G401.6 (cell line): ENCODE measurements around the gene BRME1.
"Not testable (repeated sequence)": the region's sequence is repeated elsewhere in the genome, so short reads cannot be mapped to it uniquely, and the experiment has no call there.

Source experiments
- FAIRE-seq: peaks from 2 replicates; lab custom pipeline; 2012; peaks lifted over from hg19 to GRCh38; lab: Jason Lieb, UNC

Gene BRME1

DNA sequence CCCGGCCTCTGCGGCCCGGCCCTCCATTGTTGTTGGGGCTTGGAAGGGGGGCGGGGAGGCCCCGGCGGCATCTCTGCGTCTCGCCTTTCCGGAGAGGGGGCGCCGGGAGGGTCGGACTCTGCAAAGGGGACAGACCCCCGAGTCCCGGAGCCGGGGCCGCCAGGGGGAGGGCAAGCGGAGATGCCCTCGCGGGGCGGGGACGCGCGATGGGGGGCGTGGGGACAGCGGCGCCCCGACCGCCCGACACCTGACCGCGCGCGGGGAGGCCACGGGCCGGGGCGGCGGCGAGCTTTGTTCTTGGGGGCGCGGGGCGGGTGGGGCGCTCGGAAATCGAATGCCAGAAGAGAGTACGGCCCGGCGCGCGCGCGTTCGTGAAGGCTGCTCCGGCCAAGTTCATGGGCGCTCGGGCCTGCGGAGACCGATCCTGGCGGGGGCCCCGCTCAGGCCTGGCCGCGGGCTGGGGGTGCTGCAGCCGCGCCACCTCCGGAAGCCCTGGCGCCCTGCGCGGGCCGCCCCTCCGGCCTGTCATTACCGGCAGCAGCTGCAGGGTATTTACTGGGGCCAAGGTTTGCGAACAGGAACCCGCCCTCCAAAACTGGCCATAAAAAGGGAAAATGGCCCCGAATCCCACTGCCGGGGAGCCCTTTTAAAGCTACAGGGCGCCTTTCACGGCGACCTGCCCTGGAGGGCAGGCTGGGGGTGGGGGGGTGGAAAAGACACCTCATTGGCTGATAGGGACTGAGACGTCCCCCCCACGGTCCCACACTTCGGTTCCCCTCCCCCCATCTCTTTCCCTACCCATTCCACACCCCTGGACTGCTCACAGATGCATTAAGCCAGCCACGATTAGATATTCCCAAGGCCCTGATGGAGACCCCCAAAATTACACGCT is 40.1 kb downstream of the BRME1 start:
- no peak for FAIRE-seq

DNA sequence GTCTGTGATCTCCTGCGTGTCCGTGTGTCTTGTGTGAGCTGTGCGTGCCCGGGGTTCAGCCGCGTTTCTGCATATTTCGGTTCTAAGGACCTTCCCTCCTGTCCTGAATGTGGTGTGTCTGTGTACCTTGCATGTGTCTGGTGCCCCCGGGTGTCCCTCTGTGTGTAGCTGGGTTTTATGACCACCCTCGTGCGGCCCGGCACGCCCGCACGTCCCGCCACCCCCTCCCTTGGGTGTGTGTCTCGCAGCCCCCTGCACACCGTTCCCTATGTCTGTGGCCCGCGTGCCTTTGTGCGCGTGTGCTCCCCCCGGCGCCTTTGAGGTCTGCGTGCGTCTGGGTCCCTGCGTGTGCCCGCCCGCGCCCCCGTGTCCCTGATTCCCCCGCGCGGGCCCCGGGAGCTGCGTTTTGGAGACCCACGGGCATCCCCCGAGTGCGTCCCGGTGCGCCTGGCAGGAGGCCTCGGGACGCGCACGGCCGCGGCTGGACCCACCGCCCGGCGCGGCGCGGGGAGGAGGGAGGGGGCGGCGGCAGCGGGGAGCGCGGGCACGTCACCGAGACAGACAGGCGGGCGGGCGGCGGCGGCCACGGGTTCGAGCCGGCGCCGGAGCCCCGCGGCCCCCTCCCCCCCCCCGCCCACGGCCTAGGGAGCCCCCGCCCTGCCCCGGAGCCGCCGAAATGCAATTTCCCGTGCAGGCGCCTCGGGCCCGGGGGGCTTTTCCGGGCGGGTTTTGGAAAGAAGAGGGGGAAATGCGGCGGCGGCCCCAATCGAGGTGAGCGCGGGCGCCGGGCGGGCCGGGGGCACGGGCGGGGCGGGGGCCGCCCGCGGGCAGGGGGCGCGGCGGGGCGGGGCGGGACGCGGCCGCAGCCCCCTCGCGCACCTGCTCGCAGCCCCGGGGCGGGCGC is 41.0 kb downstream of the BRME1 start:
- no peak for FAIRE-seq

DNA sequence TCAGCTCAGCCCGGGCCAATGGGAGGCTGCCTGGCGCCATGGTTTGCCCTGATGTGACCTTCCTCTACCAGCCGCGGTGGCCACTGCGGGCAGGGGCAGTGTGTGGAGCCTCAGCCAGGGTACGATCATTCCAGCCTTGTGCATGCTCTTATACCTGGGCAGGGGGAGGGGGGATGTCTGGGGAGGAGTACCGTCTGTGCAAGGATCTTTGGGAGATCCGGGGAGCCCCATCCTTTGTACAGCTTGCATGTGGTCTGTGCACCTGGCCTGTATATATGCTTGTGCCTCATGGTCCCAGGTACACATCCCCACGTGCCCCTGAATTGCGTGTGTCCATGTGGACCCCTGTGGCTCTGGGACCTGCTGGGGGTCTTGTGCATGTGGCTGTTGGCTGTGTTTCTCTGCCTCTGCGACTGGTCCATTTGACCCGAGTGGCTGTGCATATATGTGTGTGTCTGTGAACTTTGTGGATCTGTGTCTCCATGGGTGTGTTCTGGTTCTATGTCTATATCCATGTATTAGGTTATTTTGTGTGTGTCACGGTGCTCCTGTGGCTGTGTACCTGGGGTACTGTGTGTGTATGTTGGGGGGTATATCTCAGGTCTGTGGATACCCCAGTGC is 41.8 kb downstream of the BRME1 start:
- no peak for FAIRE-seq

- FAIRE-seq: peak; percentile 93
Observed at GRCh38 chr19:13861714-13862531, 44.0 kb downstream of the BRME1 start.

GRCh38 chr19:13861392-13861713 is 44.6 kb downstream of the BRME1 start:
- no peak for FAIRE-seq

DNA sequence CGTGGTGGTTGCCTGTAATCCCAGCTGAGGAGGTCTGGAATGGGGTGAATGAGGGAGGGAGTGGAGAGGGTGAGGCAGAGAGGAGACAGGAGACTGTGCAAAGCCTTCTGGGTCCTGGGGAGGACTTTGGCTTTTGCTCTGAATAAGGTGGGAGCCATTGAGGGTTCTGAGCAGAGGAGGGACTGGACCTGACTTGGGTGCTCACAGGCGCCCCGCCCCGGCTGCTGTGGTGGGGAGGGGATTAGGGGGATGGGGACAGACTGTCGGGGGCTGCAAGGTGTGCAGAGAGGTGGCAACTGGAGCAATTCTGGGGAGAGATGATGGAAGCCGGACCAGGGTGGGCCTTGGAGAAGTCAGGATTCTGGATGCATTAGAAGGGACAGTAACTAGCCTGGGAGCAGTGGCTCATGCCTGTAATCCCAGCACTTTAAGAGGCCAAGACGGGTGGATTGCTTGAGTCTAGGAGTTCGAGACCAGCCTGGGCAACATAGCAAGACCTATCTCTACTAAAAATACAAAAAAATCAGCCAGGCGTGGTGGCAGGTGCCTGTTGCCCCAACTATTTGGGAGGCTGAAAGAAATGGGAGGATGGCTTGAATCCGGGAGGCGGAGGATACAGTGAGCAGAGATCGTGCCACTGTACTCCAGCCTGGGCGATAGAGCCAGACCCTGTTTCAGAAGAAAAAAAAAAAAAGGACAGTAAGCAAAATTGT is 45.1 kb downstream of the BRME1 start:
- no peak for FAIRE-seq

GRCh38 chr19:13859361-13859880 is 46.5 kb downstream of the BRME1 start:
- FAIRE-seq: no peak

DNA sequence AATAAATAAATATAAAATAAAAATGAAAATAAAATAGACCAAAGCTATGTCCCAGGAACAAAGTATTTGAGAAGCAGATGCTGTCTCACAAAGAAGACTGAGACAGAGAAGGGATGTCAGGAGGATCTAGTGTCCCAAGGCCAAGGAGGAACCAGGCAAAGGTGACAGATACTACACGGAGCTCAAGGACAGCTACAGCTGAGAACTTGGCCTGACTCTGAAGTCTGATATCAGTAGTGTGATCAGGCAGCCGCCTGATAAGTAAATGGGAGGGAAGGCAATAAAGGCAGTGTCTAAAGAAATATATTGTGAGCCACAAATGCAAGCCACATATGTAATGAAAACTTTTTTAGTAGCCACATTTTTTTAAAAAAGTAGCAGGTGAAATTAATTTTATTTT is 49.4 kb downstream of the BRME1 start:
- no peak for FAIRE-seq

DNA sequence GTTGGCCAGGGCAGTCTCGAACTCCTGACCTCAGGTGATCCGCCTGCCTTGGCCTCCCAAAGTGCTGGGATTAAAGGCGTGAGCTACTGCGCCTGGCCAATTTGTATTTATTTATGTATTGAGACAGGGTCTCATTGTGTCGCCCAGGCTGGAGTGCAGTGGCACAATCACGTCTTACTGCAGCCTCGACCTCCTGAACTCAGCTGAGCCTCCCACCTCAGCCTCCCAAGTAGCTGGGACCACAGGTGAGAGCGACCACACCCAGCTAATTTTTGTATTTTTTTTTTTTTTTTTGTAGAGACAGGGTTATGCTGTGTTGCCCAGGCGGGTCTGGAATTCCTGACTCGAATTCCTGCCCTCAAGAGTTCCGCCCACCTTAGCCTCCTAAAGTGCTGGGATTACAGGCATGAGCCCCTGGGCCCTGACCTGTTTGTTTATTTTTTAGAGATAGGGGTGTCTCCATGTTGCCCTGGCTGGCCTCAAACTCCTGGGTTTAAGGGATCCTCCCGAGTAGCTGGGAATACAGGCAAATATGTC is 53.7 kb downstream of the BRME1 start:
- FAIRE-seq: peak; percentile 36

DNA sequence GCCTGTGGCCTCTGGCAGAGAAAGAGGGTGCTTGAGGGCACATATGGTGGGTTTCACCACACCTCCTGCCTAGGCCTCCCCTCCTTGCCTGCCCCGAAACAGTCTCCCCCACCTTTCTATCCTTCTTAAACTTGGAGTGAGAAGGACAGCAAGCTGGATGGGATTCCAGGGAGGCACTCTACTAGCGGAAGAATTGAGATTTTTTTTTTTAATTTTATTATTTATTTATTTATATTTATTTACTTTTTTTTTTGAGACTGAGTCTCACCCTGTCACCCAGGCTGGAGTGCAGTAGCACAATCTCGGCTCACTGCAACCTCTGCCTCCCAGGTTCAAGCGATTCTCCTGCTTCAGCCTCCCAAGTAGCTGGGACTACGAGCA is 54.2 kb downstream of the BRME1 start:
- FAIRE-seq: not testable (repeated sequence)

DNA sequence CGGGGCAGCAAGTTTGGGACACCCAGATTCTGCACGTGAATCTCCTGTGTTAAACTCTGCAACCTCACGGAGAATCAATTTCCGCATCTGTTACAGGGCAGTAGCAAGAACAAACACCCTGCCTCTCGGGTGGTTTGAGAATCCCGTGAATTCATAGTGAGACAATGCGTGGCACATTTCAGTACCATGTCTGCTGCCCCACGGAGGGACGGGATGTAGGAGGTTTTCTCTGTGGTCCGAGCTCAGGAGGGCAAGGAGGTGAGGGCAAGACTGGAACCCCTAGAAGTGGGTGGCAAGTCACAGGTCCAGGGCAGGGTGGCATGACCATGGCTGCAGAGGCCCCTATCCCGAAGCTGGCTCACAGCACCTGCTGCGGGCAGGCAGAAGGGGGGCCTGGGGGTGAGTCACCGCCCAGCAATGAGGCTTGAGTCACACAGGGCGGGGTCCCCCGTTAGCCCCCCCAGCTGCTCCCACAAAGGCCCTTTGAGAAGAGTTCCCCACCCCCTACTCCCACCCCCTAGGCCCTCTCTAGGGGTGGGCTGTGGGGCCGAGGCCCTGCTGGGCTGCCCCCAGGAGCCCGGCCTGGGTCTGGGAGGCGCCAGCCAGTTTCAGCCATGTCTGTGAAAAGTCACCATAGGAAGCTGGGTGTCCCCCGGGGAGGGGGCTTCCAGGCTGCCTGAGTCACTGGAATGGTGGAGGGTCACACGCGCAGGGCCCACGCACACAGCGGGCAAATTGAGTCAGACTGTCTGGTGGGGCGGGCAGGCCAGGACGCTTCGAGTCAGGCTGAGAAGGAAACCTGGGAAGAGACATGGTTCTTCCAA is 54.8 kb downstream of the BRME1 start:
- no peak for FAIRE-seq

DNA sequence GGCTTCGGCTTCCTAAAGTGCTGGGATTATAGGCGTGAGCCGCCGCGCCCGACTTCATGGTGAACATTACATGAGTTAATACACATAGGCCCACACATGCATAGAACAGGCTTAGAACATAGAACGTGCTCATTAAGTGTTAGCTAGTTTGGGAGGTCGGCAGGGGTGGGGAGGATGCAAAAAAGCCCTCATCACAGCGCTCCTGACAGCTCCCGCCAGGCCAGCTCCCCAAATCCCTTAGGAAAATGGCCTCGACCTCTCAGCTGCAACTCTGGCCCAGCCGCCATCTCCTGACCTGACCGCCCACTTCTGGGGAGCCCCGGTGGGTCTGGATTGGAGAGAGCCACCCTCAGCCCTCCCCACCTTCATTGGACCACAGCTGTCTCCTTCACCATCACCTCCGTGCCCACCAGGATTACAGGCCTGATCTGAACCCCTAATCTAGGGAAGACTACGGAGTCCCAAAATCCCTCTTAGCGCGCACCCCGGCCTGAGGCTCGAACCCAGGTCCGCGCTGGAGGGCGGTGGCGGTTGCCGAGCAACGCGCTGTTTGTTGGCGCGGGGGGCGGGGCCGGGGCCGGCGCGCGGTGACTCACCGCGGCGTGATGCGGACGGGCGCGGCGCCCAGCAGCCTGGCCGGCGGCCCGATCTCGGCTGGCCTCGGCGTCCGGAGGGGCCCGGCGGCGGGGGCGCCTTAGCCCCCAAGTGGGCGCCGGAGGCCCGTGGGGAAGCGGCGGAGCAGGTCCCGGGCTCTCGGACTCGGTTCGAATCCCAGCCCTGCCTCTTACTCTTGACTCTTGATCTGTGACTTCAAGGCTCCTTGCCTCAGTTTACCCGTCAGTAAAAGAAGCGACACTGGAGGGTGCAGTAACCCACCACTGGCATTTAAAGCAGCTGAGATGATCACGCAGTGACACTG is 55.7 kb downstream of the BRME1 start:
- FAIRE-seq: no peak

DNA sequence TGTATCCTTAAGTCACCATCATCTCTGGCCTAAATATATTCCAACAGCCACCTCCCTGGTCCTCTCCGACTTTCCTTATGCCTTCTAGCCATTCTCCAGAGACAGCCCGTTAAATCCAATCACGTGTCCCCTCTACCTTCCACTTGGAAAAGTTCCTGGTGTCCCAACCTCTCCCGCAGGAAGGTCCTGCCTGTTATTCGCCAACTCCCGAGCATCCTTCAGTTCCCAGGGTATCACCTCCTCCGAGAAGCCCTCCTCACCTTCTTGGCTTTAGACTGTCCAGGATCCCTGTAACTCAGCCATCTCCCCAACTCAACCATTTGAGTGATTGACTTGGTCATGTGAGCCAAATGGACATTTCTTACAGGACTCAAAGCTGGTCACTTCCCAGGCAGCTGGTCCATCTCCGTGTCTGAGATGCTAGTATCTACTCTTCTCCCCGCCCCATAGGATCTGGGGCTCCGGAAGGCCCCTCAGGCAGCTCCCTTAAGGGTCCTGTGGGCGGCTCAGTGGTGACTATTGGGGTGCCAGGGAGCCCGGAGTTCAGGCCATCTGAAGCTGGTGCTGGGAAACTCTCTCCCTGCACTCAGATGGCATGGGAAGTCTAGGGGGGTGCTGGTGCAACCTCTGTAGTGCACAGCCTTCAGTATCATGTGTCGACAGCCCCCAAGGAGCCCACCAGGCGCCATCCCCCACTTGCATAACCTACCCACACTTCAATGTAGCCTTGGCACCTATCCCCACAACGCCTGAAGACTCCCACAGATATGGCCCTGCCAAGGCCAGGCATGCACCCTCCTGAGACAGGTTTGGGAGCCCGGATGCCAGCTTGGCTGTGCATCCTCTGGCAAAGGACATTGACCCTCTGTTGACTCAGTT is 56.9 kb downstream of the BRME1 start:
- peak; percentile 82 for FAIRE-seq

DNA sequence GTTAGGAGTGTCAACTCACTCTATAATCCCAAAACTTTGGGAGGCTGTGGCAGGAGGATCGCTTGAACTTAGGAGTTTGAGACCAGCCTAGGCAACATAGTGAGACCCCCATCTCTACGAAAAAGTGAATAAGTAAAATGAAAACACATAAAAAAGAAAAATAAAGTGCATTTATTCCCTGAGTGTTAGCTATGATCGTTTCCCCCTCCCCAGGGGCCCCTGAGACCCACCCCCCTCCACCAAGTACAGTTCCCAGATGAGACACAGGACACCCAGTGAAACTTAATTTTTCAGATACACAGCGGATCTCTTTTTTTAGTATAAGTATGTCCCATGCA is 57.6 kb downstream of the BRME1 start:
- no peak for FAIRE-seq

DNA sequence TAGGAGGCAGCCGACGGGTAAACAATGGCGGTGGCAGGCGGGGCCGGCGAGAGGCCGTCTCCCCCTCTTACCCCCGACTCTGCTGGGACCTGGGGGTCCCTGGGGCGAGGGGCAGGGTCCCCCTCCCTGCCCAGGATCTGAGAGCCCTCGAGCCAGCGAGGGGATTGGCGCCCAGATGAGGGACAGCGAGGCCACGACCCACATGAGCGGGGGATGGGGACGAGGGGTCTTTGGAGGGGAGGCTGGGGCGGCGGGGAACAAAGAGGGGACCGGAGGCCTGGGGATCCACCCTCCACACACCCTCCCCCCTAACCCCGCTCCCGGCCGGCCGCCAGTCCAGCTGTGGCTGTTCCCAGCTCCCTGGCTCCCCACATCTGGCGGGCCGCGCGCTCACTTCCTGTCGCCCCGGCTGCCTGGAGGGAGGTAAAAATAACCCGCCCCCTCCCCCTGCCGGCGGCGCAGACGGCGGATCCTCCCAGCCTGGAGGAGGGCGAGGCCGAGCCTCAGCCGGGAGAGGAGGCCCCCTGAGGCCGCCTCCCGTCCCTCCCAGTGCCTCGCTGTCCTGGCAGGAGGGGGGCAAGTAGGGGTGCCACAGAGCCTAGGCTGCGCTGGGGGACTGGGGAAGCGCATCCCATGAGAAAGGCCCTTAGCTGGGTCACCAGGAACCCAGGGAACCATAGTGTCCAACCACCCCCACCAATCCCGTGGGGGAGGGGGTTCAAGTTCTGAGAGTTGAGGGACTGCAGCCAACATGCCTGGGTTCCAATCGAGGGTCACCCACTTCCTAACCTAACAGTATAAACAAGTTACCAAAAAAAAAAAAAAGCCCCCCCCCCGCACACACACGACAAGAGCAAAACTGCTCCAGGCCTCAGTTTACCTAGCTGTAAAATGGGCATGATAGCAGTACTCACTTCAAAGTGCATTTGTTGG is 58.2 kb downstream of the BRME1 start:
- FAIRE-seq: no peak

DNA sequence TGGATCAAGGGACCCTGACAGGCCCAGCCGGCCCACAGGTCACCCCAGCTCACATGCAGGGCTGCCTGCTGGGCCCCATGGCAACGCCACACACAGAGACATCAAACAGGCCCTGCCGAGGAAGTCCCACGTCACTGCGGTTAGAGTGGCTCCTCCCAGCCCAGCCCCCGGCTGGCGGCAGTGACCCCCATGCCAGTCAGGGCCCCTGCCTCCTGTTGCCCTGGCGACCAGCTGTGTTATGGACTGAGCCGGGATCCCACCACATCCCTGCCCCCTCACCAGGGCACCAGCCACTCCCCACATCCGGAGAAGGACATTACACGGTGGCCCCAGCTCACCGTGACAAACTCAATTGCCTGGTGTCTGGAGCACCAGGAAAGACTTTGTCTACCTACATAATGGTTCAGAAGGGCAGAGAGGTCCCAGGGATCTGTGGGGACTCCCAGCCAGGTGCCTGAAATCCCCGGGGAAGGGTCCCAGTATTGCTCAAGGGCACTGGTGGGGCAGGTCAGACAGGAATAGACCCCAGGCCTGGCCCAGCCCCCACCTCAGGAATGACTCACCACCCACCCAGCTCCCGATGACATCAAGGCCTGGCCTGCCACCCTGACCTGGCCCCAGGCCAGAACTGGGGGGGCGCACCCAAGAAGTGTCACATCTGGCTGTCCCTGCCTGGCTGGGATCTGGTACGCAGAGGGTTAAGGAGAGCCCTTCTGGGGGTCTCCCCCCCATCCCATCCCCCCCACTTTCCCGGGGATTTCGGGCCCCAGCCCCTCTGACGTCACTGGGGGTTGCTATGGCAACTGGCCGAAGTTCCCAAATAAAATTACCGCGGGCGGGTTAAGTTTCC is 59.1 kb downstream of the BRME1 start:
- peak; percentile 31 for FAIRE-seq
